ENCODE data around the gene ZNF324B. TPM values are rescaled to one million over a fixed set of nuclear protein-coding genes. Genes with fewer than 3 reads are reported as not detected.

Gene ZNF324B
- total and polyA plus RNA-seq, 2 of the 8 experiments (the other 6 are each of a cell fraction or from before 2014, with no cell fraction given): 2.9 to 6.0 TPM

DNA sequence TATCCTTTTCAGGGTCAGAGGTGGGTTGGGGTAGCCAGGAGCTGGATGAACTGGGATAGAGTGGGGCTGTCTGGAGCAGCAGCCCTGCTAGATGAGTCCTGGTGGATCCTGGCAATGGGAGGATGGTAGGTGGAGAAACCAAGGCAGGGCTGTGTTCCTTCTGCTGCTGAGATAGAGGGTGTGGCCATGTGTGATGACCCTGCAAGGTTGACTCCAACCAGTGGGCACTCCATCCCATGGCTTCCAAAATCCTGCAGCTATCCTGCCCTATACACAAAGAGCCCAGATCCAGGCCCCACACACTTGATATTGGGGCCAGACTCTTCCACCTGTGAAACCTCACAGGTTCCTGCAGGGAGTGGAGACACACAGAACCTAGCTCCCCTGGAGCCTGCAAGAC, 22.4 kb downstream of the ZNF324B start (continued):
- TF ChIP-seq, protein P1, sequence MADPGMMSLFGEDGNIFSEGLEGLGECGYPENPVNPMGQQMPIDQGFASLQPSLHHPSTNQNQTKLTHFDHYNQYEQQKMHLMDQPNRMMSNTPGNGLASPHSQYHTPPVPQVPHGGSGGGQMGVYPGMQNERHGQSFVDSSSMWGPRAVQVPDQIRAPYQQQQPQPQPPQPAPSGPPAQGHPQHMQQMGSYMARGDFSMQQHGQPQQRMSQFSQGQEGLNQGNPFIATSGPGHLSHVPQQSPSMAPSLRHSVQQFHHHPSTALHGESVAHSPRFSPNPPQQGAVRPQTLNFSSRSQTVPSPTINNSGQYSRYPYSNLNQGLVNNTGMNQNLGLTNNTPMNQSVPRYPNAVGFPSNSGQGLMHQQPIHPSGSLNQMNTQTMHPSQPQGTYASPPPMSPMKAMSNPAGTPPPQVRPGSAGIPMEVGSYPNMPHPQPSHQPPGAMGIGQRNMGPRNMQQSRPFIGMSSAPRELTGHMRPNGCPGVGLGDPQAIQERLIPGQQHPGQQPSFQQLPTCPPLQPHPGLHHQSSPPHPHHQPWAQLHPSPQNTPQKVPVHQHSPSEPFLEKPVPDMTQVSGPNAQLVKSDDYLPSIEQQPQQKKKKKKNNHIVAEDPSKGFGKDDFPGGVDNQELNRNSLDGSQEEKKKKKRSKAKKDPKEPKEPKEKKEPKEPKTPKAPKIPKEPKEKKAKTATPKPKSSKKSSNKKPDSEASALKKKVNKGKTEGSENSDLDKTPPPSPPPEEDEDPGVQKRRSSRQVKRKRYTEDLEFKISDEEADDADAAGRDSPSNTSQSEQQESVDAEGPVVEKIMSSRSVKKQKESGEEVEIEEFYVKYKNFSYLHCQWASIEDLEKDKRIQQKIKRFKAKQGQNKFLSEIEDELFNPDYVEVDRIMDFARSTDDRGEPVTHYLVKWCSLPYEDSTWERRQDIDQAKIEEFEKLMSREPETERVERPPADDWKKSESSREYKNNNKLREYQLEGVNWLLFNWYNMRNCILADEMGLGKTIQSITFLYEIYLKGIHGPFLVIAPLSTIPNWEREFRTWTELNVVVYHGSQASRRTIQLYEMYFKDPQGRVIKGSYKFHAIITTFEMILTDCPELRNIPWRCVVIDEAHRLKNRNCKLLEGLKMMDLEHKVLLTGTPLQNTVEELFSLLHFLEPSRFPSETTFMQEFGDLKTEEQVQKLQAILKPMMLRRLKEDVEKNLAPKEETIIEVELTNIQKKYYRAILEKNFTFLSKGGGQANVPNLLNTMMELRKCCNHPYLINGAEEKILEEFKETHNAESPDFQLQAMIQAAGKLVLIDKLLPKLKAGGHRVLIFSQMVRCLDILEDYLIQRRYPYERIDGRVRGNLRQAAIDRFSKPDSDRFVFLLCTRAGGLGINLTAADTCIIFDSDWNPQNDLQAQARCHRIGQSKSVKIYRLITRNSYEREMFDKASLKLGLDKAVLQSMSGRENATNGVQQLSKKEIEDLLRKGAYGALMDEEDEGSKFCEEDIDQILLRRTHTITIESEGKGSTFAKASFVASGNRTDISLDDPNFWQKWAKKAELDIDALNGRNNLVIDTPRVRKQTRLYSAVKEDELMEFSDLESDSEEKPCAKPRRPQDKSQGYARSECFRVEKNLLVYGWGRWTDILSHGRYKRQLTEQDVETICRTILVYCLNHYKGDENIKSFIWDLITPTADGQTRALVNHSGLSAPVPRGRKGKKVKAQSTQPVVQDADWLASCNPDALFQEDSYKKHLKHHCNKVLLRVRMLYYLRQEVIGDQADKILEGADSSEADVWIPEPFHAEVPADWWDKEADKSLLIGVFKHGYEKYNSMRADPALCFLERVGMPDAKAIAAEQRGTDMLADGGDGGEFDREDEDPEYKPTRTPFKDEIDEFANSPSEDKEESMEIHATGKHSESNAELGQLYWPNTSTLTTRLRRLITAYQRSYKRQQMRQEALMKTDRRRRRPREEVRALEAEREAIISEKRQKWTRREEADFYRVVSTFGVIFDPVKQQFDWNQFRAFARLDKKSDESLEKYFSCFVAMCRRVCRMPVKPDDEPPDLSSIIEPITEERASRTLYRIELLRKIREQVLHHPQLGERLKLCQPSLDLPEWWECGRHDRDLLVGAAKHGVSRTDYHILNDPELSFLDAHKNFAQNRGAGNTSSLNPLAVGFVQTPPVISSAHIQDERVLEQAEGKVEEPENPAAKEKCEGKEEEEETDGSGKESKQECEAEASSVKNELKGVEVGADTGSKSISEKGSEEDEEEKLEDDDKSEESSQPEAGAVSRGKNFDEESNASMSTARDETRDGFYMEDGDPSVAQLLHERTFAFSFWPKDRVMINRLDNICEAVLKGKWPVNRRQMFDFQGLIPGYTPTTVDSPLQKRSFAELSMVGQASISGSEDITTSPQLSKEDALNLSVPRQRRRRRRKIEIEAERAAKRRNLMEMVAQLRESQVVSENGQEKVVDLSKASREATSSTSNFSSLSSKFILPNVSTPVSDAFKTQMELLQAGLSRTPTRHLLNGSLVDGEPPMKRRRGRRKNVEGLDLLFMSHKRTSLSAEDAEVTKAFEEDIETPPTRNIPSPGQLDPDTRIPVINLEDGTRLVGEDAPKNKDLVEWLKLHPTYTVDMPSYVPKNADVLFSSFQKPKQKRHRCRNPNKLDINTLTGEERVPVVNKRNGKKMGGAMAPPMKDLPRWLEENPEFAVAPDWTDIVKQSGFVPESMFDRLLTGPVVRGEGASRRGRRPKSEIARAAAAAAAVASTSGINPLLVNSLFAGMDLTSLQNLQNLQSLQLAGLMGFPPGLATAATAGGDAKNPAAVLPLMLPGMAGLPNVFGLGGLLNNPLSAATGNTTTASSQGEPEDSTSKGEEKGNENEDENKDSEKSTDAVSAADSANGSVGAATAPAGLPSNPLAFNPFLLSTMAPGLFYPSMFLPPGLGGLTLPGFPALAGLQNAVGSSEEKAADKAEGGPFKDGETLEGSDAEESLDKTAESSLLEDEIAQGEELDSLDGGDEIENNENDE (IDR thresholded peaks at IDR 0.05; ENCODE audit: insufficient replicate concordance, low read length): no peak
- TF ChIP-seq GABPA (IDR thresholded peaks at IDR 0.05; ENCODE audit: borderline replicate concordance, insufficient read depth, low read length) (no peak), BRCA1 (IDR thresholded peaks at IDR 0.05; ENCODE audit: low read depth, low read length) (no peak), SUZ12 (IDR thresholded peaks at IDR 0.05; ENCODE audit: low read length) (no peak)
- TF ChIP-seq, protein P2, sequence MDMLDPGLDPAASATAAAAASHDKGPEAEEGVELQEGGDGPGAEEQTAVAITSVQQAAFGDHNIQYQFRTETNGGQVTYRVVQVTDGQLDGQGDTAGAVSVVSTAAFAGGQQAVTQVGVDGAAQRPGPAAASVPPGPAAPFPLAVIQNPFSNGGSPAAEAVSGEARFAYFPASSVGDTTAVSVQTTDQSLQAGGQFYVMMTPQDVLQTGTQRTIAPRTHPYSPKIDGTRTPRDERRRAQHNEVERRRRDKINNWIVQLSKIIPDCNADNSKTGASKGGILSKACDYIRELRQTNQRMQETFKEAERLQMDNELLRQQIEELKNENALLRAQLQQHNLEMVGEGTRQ (IDR thresholded peaks at IDR 0.05; ENCODE audit: low read length): no peak
- TF ChIP-seq, protein P3, sequence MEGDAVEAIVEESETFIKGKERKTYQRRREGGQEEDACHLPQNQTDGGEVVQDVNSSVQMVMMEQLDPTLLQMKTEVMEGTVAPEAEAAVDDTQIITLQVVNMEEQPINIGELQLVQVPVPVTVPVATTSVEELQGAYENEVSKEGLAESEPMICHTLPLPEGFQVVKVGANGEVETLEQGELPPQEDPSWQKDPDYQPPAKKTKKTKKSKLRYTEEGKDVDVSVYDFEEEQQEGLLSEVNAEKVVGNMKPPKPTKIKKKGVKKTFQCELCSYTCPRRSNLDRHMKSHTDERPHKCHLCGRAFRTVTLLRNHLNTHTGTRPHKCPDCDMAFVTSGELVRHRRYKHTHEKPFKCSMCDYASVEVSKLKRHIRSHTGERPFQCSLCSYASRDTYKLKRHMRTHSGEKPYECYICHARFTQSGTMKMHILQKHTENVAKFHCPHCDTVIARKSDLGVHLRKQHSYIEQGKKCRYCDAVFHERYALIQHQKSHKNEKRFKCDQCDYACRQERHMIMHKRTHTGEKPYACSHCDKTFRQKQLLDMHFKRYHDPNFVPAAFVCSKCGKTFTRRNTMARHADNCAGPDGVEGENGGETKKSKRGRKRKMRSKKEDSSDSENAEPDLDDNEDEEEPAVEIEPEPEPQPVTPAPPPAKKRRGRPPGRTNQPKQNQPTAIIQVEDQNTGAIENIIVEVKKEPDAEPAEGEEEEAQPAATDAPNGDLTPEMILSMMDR (IDR thresholded peaks at IDR 0.05; ENCODE audit: control extremely low read depth in 1 of 3, insufficient read depth in 1 of 3, low read depth in 1 of 3, low read length in 3 of 3): no peak

Data from H1 (cell line).